Measurements from ENCODE around the gene SRD5A2.

SRD5A2 gene

DNA sequence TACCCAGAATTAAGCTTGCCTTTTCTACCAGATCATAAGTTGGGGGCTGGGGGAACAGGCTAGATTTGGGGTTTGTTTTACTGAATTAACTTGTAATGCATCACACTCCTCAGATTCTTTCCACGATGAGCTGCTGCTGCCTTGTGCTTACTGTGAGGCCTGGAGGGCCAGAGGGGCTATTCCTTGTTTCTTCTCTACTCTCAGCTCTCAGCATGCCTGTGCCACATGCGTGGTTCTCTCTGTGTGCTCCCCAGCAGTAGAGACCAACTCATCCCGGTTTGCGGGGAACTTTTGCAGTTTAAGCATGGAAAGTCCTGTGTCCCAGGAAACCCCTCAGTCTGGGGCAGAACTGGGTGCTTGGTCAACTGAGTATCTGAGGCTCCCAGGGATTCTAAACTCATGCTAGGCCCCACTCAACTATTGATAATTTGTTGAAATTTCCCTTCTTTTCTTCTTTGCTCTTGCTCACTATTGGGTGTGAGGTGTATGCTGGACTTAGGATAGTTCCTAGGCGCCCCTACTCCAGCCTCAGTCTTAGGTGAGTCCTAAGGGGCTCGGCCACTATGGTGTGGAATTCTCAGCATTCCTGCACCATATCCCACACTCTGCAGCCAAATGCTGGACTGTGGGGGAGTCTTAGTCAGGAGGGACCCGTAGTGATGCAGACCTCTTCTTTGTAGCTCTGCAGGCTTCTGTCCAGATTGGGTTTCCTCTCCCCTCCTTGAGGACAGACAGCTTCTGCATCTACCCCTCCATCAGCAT is 63.1 kb downstream of the SRD5A2 start (continued):
- TF ChIP-seq, protein P1, sequence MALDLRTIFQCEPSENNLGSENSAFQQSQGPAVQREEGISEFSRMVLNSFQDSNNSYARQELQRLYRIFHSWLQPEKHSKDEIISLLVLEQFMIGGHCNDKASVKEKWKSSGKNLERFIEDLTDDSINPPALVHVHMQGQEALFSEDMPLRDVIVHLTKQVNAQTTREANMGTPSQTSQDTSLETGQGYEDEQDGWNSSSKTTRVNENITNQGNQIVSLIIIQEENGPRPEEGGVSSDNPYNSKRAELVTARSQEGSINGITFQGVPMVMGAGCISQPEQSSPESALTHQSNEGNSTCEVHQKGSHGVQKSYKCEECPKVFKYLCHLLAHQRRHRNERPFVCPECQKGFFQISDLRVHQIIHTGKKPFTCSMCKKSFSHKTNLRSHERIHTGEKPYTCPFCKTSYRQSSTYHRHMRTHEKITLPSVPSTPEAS (tag by site-specific recombination; IDR thresholded peaks at IDR 0.05) = no peak
- no peak for TF ChIP-seq ZNF514 (tag by site-specific recombination; IDR thresholded peaks at IDR 0.05)

DNA sequence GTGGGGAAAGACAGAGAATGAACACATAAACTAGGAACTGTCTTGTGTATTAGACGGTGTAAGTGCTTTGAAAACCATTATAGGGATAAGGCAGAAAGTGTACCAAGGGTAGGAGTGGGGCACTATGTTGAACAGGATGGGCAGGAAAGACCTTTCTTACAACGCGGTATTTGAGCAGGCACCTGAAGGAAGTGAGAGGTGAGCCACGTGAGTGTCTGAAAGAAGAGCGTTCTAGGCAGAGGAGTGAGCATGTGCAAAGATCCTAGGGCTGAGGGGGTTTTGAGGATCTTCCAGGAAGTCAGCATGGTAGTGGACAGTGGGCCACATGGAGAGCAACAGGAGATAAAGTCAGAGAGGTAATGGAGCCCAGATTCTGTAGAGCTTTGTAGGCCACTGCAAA is 65.2 kb downstream of the SRD5A2 start:
- Histone ChIP-seq H3K4me1 (ENCODE audit: control insufficient read depth, insufficient read depth, low read length) (no peaks in the 10 kb centered on the region), H3K9me3 (ENCODE audit: control insufficient read depth, insufficient read depth, low read depth, low read length) (no peaks in the 10 kb centered on the region), H3K27ac (ENCODE audit: extremely low read depth, low read depth, low read length) (no peak overlapping the region), H3K4me3 (ENCODE audit: low read depth, low read length) (no peak overlapping the region), H3K36me3 (ENCODE audit: control insufficient read depth in 2 of 2, insufficient read depth in 1 of 2, low read length in 2 of 2) (no peaks in the 10 kb centered on the region)
- POLR2A ChIA-PET = no interaction called here
- CTCF ChIA-PET = interaction anchor here (0.6 kb wide), 1 partner anchor 161 kb away, joined by 5 read pairs; no protein-coding TSS in a partner anchor
- no peak for TF ChIP-seq OVOL3 (tag by site-specific recombination; IDR thresholded peaks at IDR 0.05)
- TF ChIP-seq ZNF23 (tag by site-specific recombination; IDR thresholded peaks at IDR 0.05; ENCODE audit: borderline replicate concordance) = no peak
- no peak for TF ChIP-seq ZNF404 (tag by site-specific recombination; IDR thresholded peaks at IDR 0.05)
- TF ChIP-seq ZNF416 (tag by site-specific recombination; IDR thresholded peaks at IDR 0.05) = no peak
- no peak for TF ChIP-seq SP2 (tag by site-specific recombination; IDR thresholded peaks at IDR 0.05)
- TF ChIP-seq, protein P2, sequence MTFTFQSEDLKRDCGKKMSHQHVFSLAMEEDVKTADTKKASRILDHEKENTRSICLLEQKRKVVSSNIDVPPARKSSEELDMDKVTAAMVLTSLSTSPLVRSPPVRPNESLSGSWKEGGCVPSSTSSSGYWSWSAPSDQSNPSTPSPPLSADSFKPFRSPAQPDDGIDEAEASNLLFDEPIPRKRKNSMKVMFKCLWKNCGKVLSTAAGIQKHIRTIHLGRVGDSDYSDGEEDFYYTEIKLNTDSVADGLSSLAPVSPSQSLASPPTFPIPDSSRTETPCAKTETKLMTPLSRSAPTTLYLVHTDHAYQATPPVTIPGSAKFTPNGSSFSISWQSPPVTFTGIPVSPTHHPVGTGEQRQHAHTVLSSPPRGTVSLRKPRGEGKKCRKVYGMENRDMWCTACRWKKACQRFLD (tag by site-specific recombination; IDR thresholded peaks at IDR 0.05) = no peak
- TF ChIP-seq, protein P3, sequence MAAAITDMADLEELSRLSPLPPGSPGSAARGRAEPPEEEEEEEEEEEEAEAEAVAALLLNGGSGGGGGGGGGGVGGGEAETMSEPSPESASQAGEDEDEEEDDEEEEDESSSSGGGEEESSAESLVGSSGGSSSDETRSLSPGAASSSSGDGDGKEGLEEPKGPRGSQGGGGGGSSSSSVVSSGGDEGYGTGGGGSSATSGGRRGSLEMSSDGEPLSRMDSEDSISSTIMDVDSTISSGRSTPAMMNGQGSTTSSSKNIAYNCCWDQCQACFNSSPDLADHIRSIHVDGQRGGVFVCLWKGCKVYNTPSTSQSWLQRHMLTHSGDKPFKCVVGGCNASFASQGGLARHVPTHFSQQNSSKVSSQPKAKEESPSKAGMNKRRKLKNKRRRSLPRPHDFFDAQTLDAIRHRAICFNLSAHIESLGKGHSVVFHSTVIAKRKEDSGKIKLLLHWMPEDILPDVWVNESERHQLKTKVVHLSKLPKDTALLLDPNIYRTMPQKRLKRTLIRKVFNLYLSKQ (tag by site-specific recombination; IDR thresholded peaks at IDR 0.05; ENCODE audit: borderline replicate concordance) = no peak
- no peak for TF ChIP-seq ZNF768 (tag by site-specific recombination; IDR thresholded peaks at IDR 0.05)
- TF ChIP-seq ZNF621 (tag by site-specific recombination; IDR thresholded peaks at IDR 0.05) = no peak
- TF ChIP-seq, protein P4, sequence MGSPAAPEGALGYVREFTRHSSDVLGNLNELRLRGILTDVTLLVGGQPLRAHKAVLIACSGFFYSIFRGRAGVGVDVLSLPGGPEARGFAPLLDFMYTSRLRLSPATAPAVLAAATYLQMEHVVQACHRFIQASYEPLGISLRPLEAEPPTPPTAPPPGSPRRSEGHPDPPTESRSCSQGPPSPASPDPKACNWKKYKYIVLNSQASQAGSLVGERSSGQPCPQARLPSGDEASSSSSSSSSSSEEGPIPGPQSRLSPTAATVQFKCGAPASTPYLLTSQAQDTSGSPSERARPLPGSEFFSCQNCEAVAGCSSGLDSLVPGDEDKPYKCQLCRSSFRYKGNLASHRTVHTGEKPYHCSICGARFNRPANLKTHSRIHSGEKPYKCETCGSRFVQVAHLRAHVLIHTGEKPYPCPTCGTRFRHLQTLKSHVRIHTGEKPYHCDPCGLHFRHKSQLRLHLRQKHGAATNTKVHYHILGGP (tag by site-specific recombination; IDR thresholded peaks at IDR 0.05) = no peak
- no peak for TF ChIP-seq ZBTB7A (tag by site-specific recombination; IDR thresholded peaks at IDR 0.05; ENCODE audit: low read depth)
- TF ChIP-seq, protein P5, sequence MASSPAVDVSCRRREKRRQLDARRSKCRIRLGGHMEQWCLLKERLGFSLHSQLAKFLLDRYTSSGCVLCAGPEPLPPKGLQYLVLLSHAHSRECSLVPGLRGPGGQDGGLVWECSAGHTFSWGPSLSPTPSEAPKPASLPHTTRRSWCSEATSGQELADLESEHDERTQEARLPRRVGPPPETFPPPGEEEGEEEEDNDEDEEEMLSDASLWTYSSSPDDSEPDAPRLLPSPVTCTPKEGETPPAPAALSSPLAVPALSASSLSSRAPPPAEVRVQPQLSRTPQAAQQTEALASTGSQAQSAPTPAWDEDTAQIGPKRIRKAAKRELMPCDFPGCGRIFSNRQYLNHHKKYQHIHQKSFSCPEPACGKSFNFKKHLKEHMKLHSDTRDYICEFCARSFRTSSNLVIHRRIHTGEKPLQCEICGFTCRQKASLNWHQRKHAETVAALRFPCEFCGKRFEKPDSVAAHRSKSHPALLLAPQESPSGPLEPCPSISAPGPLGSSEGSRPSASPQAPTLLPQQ (tag by site-specific recombination; IDR thresholded peaks at IDR 0.05) = no peak
- no peak for TF ChIP-seq ZNF510 (tag by site-specific recombination; IDR thresholded peaks at IDR 0.05; ENCODE audit: insufficient replicate concordance)

DNA sequence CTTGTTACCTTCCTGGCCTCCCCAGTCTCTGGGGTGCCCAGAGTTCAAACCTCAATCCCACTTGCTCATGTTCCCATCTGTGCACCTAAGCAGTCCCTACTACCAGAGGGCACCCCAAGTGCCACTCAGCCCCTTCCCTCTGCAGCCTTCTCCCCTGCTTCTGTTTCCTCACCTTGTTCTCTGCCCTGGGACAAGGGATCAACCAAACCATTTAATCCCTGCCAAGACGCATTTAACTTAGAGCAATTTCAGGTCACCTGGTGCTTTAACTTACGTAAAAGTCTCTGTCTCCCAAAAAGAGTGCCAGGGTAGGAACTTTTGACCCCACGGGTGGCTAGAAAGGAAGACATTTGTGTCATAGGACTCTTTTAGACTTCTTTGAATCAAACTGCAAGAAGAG is 67.2 kb downstream of the SRD5A2 start:
- no peaks in the 10 kb centered on the region for H3K36me3 ChIP-seq (ENCODE audit: control insufficient read depth in 2 of 2, insufficient read depth in 1 of 2, low read length in 2 of 2)
- H3K4me3 ChIP-seq (ENCODE audit: low read depth, low read length) = no peak overlapping the region
- TF ChIP-seq ZNF776 (tag by site-specific recombination; IDR thresholded peaks at IDR 0.05; ENCODE audit: borderline replicate concordance) = no peak
- CTCF ChIA-PET = interaction anchor here (3.9 kb wide), 1 partner anchor 9 kb away, joined by 20 read pairs; no protein-coding TSS in a partner anchor
- H3K4me1 ChIP-seq (ENCODE audit: control insufficient read depth, insufficient read depth, low read length) = no peaks in the 10 kb centered on the region
- no peak overlapping the region for H3K27ac ChIP-seq (ENCODE audit: extremely low read depth, low read depth, low read length)
- POLR2A ChIA-PET = no interaction called here
- H3K9me3 ChIP-seq (ENCODE audit: control insufficient read depth, insufficient read depth, low read depth, low read length) = no peaks in the 10 kb centered on the region

Measured in HEK293 (cell line).